SU-DHL-6 (cell line): ENCODE data around the gene CACNB3.

Experiments
- H2AFZ ChIP-seq: fragments of 200-600 bp; sonication (generic); 2 replicates; pipeline ENCODE4 v1.6.1; 2014; ENCODE audit warnings: low read depth, mild to moderate bottlenecking, moderate library complexity, mixed read lengths, antibody characterized with exemption, low read length; ENCODE audit not compliant: severe bottlenecking
- H3F3A ChIP-seq: fragments of 200-600 bp; shearing (Covaris generic); 2 replicates; pipeline ENCODE4 v1.6.0; 2016; ENCODE audit warnings: antibody characterized with exemption, mild to moderate bottlenecking; ENCODE audit not compliant: insufficient read depth
- H3K27ac ChIP-seq: fragments of 200-600 bp; sonication (generic); 2 replicates; pipeline ENCODE4 v1.5.1; 2016; ENCODE audit warnings: low read depth, mild to moderate bottlenecking, low read length, moderate library complexity, mixed read lengths
- H3K27me3 ChIP-seq: fragments of 200-600 bp; sonication (generic), shearing (Covaris generic); 2 replicates; pipeline ENCODE4 v1.6.0; 2014; ENCODE audit warnings: mild to moderate bottlenecking, low read length
- H3K36me3 ChIP-seq: fragments of 200-600 bp; sonication (generic); 2 replicates; pipeline ENCODE4 v1.6.1; 2014; ENCODE audit warnings: mild to moderate bottlenecking, low read length, mixed read lengths
- H3K4me2 ChIP-seq: fragments of 300-600, 200-600 bp; shearing (Covaris generic), sonication (generic); 2 replicates; pipeline ENCODE4 v1.6.0; 2014; ENCODE audit warnings: low read length, low read depth, mild to moderate bottlenecking; ENCODE audit not compliant: poor library complexity, severe bottlenecking
- H3K4me3 ChIP-seq: fragments of 200-600 bp; sonication (generic); 2 replicates; pipeline ENCODE4 v1.5.1; 2014; ENCODE audit warnings: antibody characterized with exemption, low read length, mild to moderate bottlenecking, mixed read lengths; ENCODE audit not compliant: insufficient read depth, poor library complexity, severe bottlenecking
- H3K79me2 ChIP-seq: fragments of 200-600 bp; sonication (generic); 2 replicates; pipeline ENCODE4 v1.6.1; 2014; ENCODE audit warnings: mild to moderate bottlenecking, low read length, moderate library complexity; ENCODE audit not compliant: insufficient read depth
- H3K9ac ChIP-seq: fragments of 200-600 bp; sonication (generic); 2 replicates; pipeline ENCODE4 v1.7.0; 2014; ENCODE audit warnings: mild to moderate bottlenecking, low read length
- H3K9me2 ChIP-seq: fragments of 200-600 bp; sonication (generic); replicated peaks from 2 replicates; pipeline ENCODE4 v1.6.1; 2014; ENCODE audit warnings: low read length; ENCODE audit not compliant: insufficient read depth
- H3K9me3 ChIP-seq: fragments of 200-600 bp; sonication (generic); 2 replicates; pipeline ENCODE4 v1.6.1; 2014; ENCODE audit warnings: low read length, mixed read lengths; ENCODE audit not compliant: insufficient read depth
- H4K20me1 ChIP-seq: fragments of 200-600 bp; sonication (generic); 2 replicates; pipeline ENCODE4 v1.6.1; 2014; ENCODE audit warnings: low read depth, mild to moderate bottlenecking, antibody characterized with exemption, low read length, moderate library complexity, mixed read lengths
- CTCF ChIP-seq: fragments of 200-600 bp; sonication (generic); IDR thresholded peaks from one replicate; pipeline ENCODE4 v1.5.1; 2017; ENCODE audit warnings: antibody characterized with exemption, mild to moderate bottlenecking, low read length, moderate library complexity; ENCODE audit not compliant: insufficient read depth, poor library complexity, severe bottlenecking
- EZH2phosphoT487 ChIP-seq: fragments of 200-600 bp; sonication (generic), shearing (Covaris generic); conservative IDR thresholded peaks from 2 replicates; pipeline ENCODE4 v1.6.1; 2018; ENCODE audit warnings: mild to moderate bottlenecking, antibody characterized with exemption, low read length, moderate library complexity, mixed read lengths

Gene CACNB3

GRCh38 chr12:48823281-48823680 lies 5.0 kb downstream of the CACNB3 start:
- Histone ChIP-seq H3K4me2 (no peak overlapping the region), H3K9me3 (no peaks in the 10 kb centered on the region), H3K27ac (no peak overlapping the region), H4K20me1 (no peaks in the 10 kb centered on the region), H3K4me3 (no peak overlapping the region), H3K27me3 (no peaks in the 10 kb centered on the region), H3F3A (no peaks in the 10 kb centered on the region), H3K9ac (no peak overlapping the region), H2AFZ (no peak overlapping the region), H3K79me2 (no peaks in the 10 kb centered on the region), H3K9me2 (no peaks in the 10 kb centered on the region), H3K36me3 (no peaks in the 10 kb centered on the region)
- TF ChIP-seq EZH2phosphoT487 (no peak), CTCF (no peak)

DNA sequence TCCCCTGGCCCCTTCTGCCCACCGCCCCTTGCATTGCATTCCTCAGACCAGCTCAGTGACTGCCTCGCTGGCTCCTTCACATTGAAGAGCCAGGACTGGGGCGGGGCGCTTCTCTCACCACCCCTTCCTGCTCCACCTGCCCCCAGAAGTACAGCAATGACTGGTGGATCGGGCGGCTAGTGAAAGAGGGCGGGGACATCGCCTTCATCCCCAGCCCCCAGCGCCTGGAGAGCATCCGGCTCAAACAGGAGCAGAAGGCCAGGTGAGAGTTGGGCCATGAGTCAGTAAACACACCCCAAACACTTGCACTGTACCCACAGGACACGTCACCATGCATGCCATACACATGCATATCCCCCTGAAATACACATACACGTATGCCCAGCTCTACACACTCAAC lies 5.8 kb downstream of the CACNB3 start:
- Histone ChIP-seq H3K27ac (no peak overlapping the region), H3K9ac (no peak overlapping the region), H3K9me3 (no peaks in the 10 kb centered on the region), H3K4me3 (no peak overlapping the region), H4K20me1 (no peaks in the 10 kb centered on the region), H3K27me3 (no peaks in the 10 kb centered on the region), H3F3A (no peaks in the 10 kb centered on the region), H3K36me3 (no peaks in the 10 kb centered on the region), H2AFZ (no peak overlapping the region), H3K79me2 (no peaks in the 10 kb centered on the region), H3K4me2 (no peak overlapping the region), H3K9me2 (no peaks in the 10 kb centered on the region)
- no peak for TF ChIP-seq EZH2phosphoT487
- TF ChIP-seq CTCF = no peak

DNA sequence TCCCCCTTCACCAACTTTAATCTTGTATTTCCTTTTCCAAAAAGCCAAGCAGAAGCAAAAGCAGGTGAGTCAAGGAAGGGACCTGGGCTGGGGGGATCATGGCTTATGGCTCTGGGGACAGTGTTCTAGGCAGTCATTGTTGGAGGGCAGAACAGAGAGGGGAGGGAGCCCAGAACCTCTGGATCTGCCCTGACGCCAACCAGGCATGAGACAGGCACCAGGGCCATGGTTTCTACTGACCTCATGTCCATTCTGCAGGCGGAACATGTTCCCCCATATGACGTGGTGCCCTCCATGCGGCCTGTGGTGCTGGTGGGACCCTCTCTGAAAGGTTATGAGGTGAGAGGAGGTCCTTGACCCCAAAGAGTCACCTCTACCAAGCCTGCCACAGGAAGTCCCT lies 6.6 kb downstream of the CACNB3 start:
- Histone ChIP-seq H3F3A (no peaks in the 10 kb centered on the region), H3K9me2 (no peaks in the 10 kb centered on the region), H3K4me2 (no peak overlapping the region), H3K9ac (no peak overlapping the region), H2AFZ (no peak overlapping the region), H4K20me1 (no peaks in the 10 kb centered on the region; the same call in 1 of the 2 replicates), H3K36me3 (no peaks in the 10 kb centered on the region), H3K79me2 (no peaks in the 10 kb centered on the region), H3K4me3 (no peak overlapping the region), H3K9me3 (no peaks in the 10 kb centered on the region), H3K27me3 (no peaks in the 10 kb centered on the region), H3K27ac (no peak overlapping the region)
- no peak for TF ChIP-seq EZH2phosphoT487
- TF ChIP-seq CTCF = no peak
